Islet precursor cell (in vitro differentiated cells): ENCODE measurements around the gene DPY19L2.
"Not testable (repeated sequence)": the region's sequence is repeated elsewhere in the genome, so short reads cannot be mapped to it uniquely, and the experiment has no call there.

ENCODE experiments used
- DNase-seq: peaks from one replicate; pipeline ENCODE4 v3.0.0-alpha.2; 2018

Gene DPY19L2

GRCh38 chr12:63668028-63668799 lies at the start of gene DPY19L2:
Gene DPY19L2 (minus strand): TSS chr12:63668493. CDS start chr12:63668393, 100 bp downstream.
- peak; percentile 92 for DNase-seq

GRCh38 chr12:63716891-63717290 lies 48.6 kb upstream of the DPY19L2 start:
- DNase-seq = not testable (repeated sequence)

DNA sequence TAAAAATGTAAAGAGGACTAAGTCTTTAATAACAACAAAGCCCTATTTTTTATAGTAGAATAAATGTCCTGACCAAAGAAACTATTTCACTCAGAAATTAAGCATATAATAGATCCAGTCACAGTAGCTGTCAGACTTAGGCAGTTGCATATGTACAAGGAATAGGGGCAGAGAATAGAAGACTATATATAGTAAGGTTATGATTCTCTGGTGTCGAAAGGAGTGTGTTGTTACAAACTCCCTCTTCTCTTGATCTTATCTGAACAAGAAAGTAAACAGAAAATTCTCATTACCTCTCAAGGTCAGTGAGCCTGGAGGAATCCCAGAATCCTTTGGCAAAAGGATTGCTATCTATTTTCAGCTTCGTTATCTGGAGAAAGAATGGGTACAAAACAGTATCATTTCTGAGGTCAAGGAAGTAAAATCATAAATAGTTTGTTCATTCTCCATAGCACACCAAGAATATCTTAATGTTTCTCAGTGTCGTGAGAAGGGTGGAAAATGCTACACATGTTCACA lies 46.9 kb upstream of the DPY19L2 start:
- DNase-seq = not testable (repeated sequence)

DNA sequence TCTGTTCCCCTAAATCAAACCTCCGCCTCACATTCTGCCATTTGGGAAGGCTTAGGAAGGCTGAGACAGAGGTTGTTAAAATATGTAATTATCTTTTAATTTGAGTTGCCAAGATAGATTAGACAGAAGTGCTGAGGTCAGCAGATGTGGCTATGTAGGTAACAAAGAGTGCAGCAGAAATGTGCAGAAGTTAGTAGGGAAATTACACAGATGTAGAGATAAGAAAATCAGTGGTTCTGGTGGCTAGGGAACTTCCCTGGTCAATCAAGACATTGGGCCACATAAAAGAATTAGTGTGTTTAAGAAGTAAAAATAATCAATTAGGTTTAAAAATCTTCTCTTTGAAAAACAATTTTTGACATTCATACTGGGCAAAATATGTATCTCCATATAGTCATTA lies 46.1 kb upstream of the DPY19L2 start:
- not testable (repeated sequence) for DNase-seq

DNA sequence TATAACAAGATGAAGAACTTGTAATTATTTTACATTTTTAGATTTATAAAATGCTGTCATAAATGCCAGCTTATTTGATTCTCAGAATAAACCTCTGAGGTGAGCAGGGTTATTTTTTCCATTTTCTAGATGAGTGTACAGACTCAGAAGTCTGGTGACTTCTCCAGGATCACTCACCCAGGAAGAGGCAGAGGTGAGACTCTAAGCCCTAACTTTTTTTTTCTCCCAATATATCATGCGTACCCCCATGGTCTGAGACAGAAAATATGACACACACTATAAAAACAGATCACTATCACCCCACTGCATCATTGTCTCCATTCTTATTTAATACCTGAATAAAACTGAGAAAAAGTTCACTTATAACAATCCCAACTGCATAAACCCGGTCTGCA lies 45.4 kb upstream of the DPY19L2 start:
- DNase-seq = not testable (repeated sequence)

GRCh38 chr12:63712979-63713680 lies 44.8 kb upstream of the DPY19L2 start:
- DNase-seq = not testable (repeated sequence)

- not testable (repeated sequence) for DNase-seq
These were observed 44.2 kb upstream of the DPY19L2 start for GRCh38 chr12:63712376-63712974.

- DNase-seq = not testable (repeated sequence)
These were observed 43.0 kb upstream of the DPY19L2 start for GRCh38 chr12:63711339-63711738.

DNA sequence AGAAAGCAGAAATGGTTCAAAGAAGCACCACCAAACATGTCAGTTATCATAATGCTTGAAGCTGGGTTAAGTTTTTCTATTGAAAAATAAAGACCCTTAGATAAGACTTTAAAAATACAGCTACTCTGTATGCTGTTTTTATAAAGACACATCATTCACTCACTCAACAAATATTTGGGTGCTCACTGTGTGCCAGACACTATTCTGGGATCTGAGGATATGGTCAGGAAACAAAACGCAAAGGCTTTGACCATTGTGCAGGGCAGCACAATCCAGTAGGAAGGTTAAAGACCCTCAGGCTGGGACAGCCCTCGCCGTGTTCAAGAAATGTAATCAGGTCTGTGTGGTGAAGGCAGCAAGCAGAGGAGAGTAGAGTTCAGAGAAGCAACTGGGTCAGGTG lies 38.0 kb upstream of the DPY19L2 start:
- no peak for DNase-seq

DNA sequence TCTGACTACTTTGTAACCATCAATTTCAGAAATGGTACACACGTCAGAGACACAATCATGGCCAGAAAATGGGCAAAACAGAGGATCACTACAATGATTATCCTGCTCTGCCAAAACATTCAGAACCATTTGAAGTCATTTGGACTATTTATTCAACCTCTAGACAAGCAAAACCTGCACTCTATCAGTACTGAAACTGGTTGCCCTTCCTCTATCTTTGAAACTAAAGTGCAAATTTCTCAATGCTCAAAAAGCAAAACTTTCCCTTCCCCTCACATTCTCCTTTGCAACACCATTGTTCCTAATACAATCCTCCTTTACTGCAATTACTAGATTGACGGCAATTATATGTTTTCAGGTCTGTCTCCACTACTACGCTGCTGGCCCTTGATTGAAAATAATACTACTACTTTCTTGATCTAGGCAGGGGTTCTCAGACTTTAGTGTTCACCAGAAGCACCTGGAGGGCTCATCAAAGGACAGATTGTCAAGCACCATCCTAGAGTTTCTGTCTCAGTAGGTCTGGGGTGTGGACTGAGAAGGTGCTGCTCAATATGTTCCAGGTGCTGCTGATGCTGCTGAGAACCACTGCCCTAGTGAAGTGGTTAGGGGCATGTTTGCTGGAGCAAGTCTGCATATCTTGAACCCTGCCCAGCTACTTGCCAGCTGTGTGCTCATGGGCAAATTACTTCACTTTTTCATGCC lies 31.5 kb upstream of the DPY19L2 start:
- DNase-seq = not testable (repeated sequence)

DNA sequence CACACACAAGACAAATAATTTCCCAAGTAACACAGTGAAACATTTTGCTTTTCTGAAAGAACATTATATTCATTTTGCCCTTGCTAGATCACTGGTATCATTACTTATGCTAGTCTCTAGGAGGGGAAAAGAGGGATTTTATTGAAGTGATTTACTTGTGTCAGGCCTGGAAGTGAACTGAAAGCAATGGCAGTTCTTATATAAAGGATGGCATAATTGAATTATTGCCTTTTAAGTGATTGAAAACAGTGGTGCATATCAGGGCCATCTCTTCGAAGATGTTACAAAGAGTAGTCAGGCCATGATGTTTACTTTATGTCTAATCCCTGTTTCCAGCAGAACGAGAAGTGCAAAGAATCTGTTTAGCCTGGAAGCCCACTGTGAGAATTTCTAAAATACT lies 30.7 kb upstream of the DPY19L2 start:
- DNase-seq = not testable (repeated sequence)

- DNase-seq = not testable (repeated sequence)
These were observed 22.5 kb upstream of the DPY19L2 start for GRCh38 chr12:63690837-63691236.

- not testable (repeated sequence) for DNase-seq
These were observed 20.8 kb upstream of the DPY19L2 start for GRCh38 chr12:63689141-63689540.

DNA sequence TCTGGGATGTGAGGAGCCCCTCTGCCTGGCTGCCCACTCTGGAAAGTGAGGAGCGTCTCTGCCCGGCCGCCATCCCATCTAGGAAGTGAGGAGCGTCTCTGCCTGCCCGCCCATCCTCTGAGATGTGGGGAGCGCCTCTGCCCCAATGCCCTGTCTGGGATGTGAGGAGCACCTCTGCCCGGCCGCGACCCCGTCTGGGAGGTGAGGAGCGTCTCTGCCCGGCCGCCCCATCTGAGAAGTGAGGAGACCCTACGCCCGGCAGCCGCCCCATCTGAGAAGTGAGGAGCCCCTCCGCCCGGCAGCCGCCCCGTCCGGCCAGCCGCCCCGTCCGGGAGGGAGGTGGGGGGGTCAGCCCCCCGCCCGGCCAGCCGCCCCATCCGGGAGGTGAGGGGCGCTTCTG lies 18.3 kb upstream of the DPY19L2 start:
- not testable (repeated sequence) for DNase-seq

DNA sequence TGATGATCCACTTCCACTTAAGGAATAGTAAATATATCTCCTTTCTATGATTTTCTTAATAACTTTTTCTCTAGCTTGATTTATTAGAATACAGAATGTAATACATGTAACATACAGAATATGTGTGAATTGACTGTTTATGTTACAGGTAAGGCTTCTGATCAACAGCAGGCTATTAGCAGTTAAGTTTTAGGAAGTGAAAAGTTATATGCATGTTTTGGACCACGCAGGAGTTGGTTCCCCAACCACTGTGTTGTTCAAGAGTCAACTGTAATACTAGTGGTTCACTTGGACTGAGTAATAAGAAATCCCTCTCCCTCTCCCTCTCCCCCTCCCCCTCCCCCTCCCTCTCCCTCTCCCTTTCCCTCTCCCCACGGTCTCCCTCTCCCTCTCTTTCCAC lies 17.5 kb upstream of the DPY19L2 start:
- DNase-seq = not testable (repeated sequence)

DNA sequence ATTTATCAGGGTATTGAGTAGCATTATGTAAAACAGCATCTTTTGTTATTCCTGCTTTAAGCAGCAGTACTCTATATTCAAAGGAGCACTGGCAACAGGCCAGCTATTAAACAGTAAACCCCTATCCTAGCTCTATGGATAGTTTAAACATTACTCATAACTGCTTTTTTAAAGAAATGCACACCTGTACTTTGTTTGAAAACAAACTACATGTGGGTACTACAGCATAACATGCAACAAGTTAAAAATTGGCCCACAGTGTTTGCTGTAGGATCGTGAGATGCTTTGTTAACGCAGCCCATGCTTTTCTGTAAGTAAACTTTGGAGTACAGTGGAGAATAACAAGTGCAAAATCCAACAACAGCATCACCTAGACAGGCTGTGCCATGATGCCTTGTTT lies 14.3 kb upstream of the DPY19L2 start:
- DNase-seq = not testable (repeated sequence)

GRCh38 chr12:63680758-63681157 lies 12.5 kb upstream of the DPY19L2 start:
- not testable (repeated sequence) for DNase-seq

- DNase-seq = not testable (repeated sequence)
These were observed 4.3 kb upstream of the DPY19L2 start for GRCh38 chr12:63672550-63672949.

GRCh38 chr12:63669936-63670335 lies 1.6 kb upstream of the DPY19L2 start:
- DNase-seq = not testable (repeated sequence)

- DNase-seq = not testable (repeated sequence)
These were observed 1.1 kb upstream of the DPY19L2 start for GRCh38 chr12:63669427-63669826.

DNA sequence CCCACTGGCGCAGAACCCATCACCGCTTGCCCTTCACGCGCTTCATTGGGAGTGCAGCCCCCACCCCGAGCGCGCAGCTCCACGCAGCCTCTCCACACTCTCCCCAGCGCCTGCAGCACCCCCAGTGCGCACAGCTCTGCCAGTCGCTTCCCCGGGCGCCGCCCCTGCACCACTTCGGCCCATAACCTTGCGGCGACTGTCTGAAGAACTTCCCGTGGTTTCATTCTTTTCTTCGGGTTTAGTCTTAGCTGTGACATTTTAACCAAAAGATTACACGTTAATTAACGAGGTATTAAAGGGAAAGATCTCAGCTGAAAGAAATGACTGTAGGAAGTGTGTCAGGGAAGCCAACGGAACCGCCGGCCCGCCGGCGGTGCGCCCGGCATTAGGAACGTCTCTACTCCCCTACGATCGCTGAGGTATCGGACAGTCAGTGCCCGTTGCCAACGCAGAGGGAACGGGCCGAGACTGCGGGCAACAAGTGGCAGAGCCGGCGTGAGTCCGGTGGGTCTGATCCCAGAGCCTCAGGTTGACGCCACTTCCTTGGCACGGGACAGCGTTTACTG lies 590 bp upstream of the DPY19L2 start:
- peak; percentile 67 for DNase-seq

GRCh38 chr12:63663005-63663404 lies 5.3 kb downstream of the DPY19L2 start:
- not testable (repeated sequence) for DNase-seq
